GM12878 (cell line): ENCODE results near the gene TMEM255B. TPM values are rescaled to one million over a fixed set of nuclear protein-coding genes. Genes with fewer than 3 reads are reported as not detected.
"Not testable (repeated sequence)": the region's sequence is repeated elsewhere in the genome, so short reads cannot be mapped to it uniquely, and the experiment has no call there.

Source experiments
- ATAC-seq: fragments of 200-7000 bp; cut with Tn5 transposase; 3 replicates; pipeline ENCODE4 v1.9.1; 2020; ENCODE audit warnings: mild to moderate bottlenecking, moderate library complexity
- BruUV-seq: library from RNA; stranded (reverse); fragments of 400-500 nt; replicated peaks from 2 replicates; lab custom pipeline; 2021; lab: Mats Ljungman, UMichigan
- CTCF ChIA-PET: fragments of 300-600 bp; sonication (Branson Sonifier 250); formaldehyde crosslinking; extraction: SDS; loops from one replicate; lab custom pipeline; 2021; ENCODE audit warnings: inconsistent platforms; lab: Yijun Ruan, JAX
- POLR2A ChIA-PET: fragments of 350-600 bp; formaldehyde crosslinking; extraction: SDS; loops from one replicate; lab custom pipeline; 2021; ENCODE audit warnings: inconsistent platforms; lab: Charles Lee
- RAD21 ChIA-PET: fragments of 300-600 bp; sonication (Branson Sonifier 250); formaldehyde crosslinking; loops from one replicate; lab custom pipeline; 2023; ENCODE audit warnings: antibody characterized with exemption; ENCODE audit not compliant: unreplicated experiment; lab: Charles Lee
- SMC1A ChIA-PET: fragments of 300-600 bp; sonication (Branson Sonifier 250); formaldehyde crosslinking; loops from one replicate; lab custom pipeline; 2023; ENCODE audit not compliant: unreplicated experiment, uncharacterized antibody; lab: Charles Lee
- DNase-seq: peaks from one replicate; pipeline ENCODE4 v3.0.0-alpha.2; 2011; ENCODE audit warnings: low read depth, low spot score
- FAIRE-seq: peaks from 3 replicates; lab custom pipeline; 2011; peaks lifted over from hg19 to GRCh38; lab: Jason Lieb, UNC
- H2AFZ ChIP-seq: 2 replicates; pipeline ENCODE4 v1.6.0; 2011; ENCODE audit warnings: low read depth, low read length, control low read depth; ENCODE audit not compliant: control insufficient read depth
- H3K27ac ChIP-seq: 2 replicates; pipeline ENCODE4 v1.5.1; 2011; ENCODE audit warnings: control low read depth; ENCODE audit not compliant: control insufficient read depth, insufficient read depth
- H3K27me3 ChIP-seq, 2 experiments: replicated peaks in 1 of 2; 2 replicates each; pipeline versions ENCODE4 v1.6.0 to v1.6.1; 2011; ENCODE audit warnings: low read length in 1 of 2; ENCODE audit not compliant: control insufficient read depth in 2 of 2, insufficient read depth in 2 of 2
- H3K36me3 ChIP-seq, 2 experiments: 2 replicates each; pipeline ENCODE4 v1.5.1; 2011; ENCODE audit warnings: low read length in 1 of 2; ENCODE audit not compliant: control insufficient read depth in 2 of 2, insufficient read depth in 2 of 2
- H3K4me1 ChIP-seq: 2 replicates; pipeline ENCODE4 v1.6.1; 2011; ENCODE audit warnings: mild to moderate bottlenecking, low read length, moderate library complexity, mixed read lengths; ENCODE audit not compliant: control insufficient read depth, insufficient read depth
- H3K4me2 ChIP-seq: 2 replicates; pipeline ENCODE4 v1.6.0; 2011; ENCODE audit warnings: control low read depth; ENCODE audit not compliant: control insufficient read depth, insufficient read depth
- H3K4me3 ChIP-seq: fragments of 200-600 bp; sonication (generic); 2 replicates; pipeline ENCODE4 v1.5.1; 2016
- H3K79me2 ChIP-seq: 2 replicates; pipeline ENCODE4 v1.6.0; 2011; ENCODE audit warnings: low read length; ENCODE audit not compliant: control insufficient read depth, insufficient read depth
- H3K9ac ChIP-seq: 2 replicates; pipeline ENCODE4 v1.8.0; 2011; ENCODE audit warnings: low read length, control low read depth, mixed read lengths; ENCODE audit not compliant: control insufficient read depth, insufficient read depth
- H3K9me3 ChIP-seq: replicated peaks from 3 replicates; pipeline ENCODE4 v1.5.1; 2011; ENCODE audit warnings: mild to moderate bottlenecking, low read length; ENCODE audit not compliant: control insufficient read depth, insufficient read depth
- H4K20me1 ChIP-seq: 2 replicates; pipeline ENCODE4 v1.6.0; 2011; ENCODE audit not compliant: control insufficient read depth, insufficient read depth
- CHD2 ChIP-seq: IDR thresholded peaks from 2 replicates; pipeline ENCODE4 v1.6.1; 2011; ENCODE audit warnings: low read depth, low read length, improper control_type of control experiment, borderline replicate concordance
- WGBS: methylation state at CpG from one replicate; pipeline ENCODE4 v1.1.6; 2016; ENCODE audit warnings: low lambda C conversion rate; ENCODE audit not compliant: insufficient replicate concordance, insufficient coverage; ENCODE audit errors: missing lambda C conversion rate; 5-methylcytosine and 5-hydroxymethylcytosine counted together
- in situ Hi-C: fragments of 300-500 bp; cut with MboI; formaldehyde crosslinking; loops from 9 replicates; pipeline ENCODE4 v1.14.3; 2018; ENCODE audit warnings: mixed read lengths
- intact Hi-C: fragments of 100-400 bp; cut with micrococcal nuclease; formaldehyde crosslinking; loops from one replicate; pipeline ENCODE4 v1.14.2; 2022; ENCODE audit not compliant: unreplicated experiment
- polyA plus RNA-seq, 11 experiments: library from polyadenylated mRNA; depleted of rRNA in 4 of 11; unstranded in 6 of 11; stranded (reverse) in 5 of 11; fragments of >200 nt; fragmentation: Nextera tagmentation in 4 of 11; fragmentation: Illumina TruSeq in 1 of 11; extraction: Ambion mirVana in 4 of 11; extraction: Trizol in 1 of 11; gene quantifications; 1 replicate in 1 of 11; 2 replicates in 10 of 11; pipeline versions ENCODE4 v1.2.1 to v1.2.3, GENCODE V29; 2011 to 2016; ENCODE audit warnings: inconsistent platforms in 2 of 11, missing spikeins in 2 of 11, low read depth in 1 of 11
- total RNA-seq, 4 experiments: library from RNA; depleted of rRNA in 3 of 4; stranded (reverse); fragments of >200 nt in 3 of 4; fragmentation: Illumina TruSeq in 1 of 4; extraction: Trizol in 1 of 4; gene quantifications; 2 replicates each; pipeline versions ENCODE4 v1.2.1 to v1.2.3, GENCODE V29; 2013 to 2021

The TMEM255B gene
- total and polyA plus RNA-seq, 10 of the 15 experiments (the other 5 are each of a cell fraction or from before 2014, with no cell fraction given) = 0.04 to 0.62 (median 0.13) TPM; not detected in 3

DNA sequence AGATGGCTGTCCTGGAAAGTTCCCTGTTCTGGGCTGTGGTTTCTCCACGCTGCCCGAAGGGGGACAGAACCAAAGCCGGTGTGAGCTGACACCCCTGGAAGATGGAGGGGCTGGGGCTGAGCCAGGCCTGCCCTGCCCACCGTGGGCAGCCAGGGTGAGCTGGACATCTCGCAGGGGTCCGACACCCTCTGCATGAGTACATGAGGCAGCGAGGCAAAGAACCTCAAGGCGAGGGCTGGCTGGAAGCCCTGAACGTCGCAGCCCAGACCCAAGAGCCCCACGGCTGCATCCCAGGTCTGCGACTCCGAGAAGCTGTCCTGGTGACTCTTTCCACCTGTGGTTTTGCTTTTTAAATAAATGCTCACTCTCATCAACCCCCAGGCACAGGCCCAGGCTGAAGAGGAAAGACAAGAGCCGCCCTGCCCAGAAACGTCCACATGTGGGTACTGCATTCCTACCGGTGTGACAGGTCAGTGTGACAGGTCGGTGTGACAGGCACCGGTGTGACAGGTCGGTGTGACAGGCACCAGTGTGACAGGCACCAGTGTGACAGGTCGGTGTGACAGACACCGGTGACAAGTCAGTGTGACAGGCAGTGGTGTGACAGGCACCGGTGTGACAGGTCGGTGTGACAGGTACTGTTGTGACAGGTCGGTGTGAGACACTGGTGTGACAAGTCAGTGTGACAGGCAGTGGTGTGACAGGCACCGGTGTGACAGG lies 74.2 kb downstream of the TMEM255B start:
- H3K9me3 ChIP-seq = no peaks in the 10 kb centered on the region
- no peaks in the 10 kb centered on the region for H3K4me1 ChIP-seq
- BruUV-seq = no TSS peak
- in situ Hi-C loops (loop anchor here (10.0 kb wide), 1 partner anchor 62 kb away; no protein-coding TSS in a partner anchor), intact Hi-C loops (no loop called here)
- DNase-seq (no peak), ATAC-seq (no peak), FAIRE-seq (no peak)
- ChIA-PET CTCF (no interaction called here), RAD21 (no interaction called here), SMC1A (no interaction called here), POLR2A (no interaction called here)
- no peak overlapping the region for H3K4me3 ChIP-seq
- H3K27ac ChIP-seq = no peak overlapping the region
- H3K9ac ChIP-seq = no peak overlapping the region
- no peaks in the 10 kb centered on the region for H3K36me3 ChIP-seq
- no peaks in the 10 kb centered on the region for H3K27me3 ChIP-seq
- no peaks in the 10 kb centered on the region for H3K79me2 ChIP-seq
- H4K20me1 ChIP-seq = no peaks in the 10 kb centered on the region
- no peak overlapping the region for H3K4me2 ChIP-seq
- no peak for TF ChIP-seq CHD2
- H2AFZ ChIP-seq = no peak overlapping the region
- 87% methylated on average over 25 of the region's 25 CpGs for WGBS

GRCh38 chr13:113834006-113834405 lies 75.0 kb downstream of the TMEM255B start:
- H3K79me2 ChIP-seq, H3K9ac ChIP-seq, BruUV-seq, intact Hi-C loops, H3K27ac ChIP-seq, H3K9me3 ChIP-seq, DNase-seq, SMC1A ChIA-PET, CTCF ChIA-PET, POLR2A ChIA-PET, H2AFZ ChIP-seq, H3K4me3 ChIP-seq, H3K27me3 ChIP-seq, FAIRE-seq, RAD21 ChIA-PET, ATAC-seq, H3K36me3 ChIP-seq, H3K4me2 ChIP-seq, H3K4me1 ChIP-seq, H4K20me1 ChIP-seq: not testable (repeated sequence)
- 78% methylated on average over 17 of the region's 17 CpGs for WGBS
- in situ Hi-C loops = loop anchor here (10.0 kb wide), 1 partner anchor 61 kb away; no protein-coding TSS in a partner anchor
